Dedifferentiated amniotic fluid mesenchymal stem cell (primary cell): ENCODE measurements around the gene EWSR1.

ENCODE experiments used
- DNase-seq: peaks from one replicate; pipeline ENCODE4 v3.0.0-alpha.2; 2016; ENCODE audit errors: extremely low spot score

The EWSR1 gene

GRCh38 chr22:29302681-29303465, 34.8 kb downstream of the EWSR1 start:
- no peak for DNase-seq

- DNase-seq, result no peak
Measured at GRCh38 chr22:29305836-29306174, 37.7 kb downstream of the EWSR1 start.

- DNase-seq, result peak; percentile 68
Measured at GRCh38 chr22:29306175-29306834, 38.2 kb downstream of the EWSR1 start, which contains the start of gene GAS2L1. GAS2L1 (plus strand) TSS chr22:29306650; CDS start chr22:29308106, 1,456 bp downstream.

- peak; percentile 59 for DNase-seq
Measured at GRCh38 chr22:29306835-29307595, 38.9 kb downstream of the EWSR1 start.

- no peak for DNase-seq
Measured at GRCh38 chr22:29307596-29308147, 39.6 kb downstream of the EWSR1 start.

- DNase-seq, result no peak
Measured at GRCh38 chr22:29308148-29308790, 40.2 kb downstream of the EWSR1 start.

GRCh38 chr22:29308791-29309262, 40.8 kb downstream of the EWSR1 start:
- DNase-seq, result no peak

- no peak for DNase-seq
Measured at GRCh38 chr22:29309332-29310064, 41.4 kb downstream of the EWSR1 start.

GRCh38 chr22:29310065-29310862, 42.2 kb downstream of the EWSR1 start:
- no peak for DNase-seq

- peak; percentile 98 for DNase-seq
Measured at GRCh38 chr22:29310863-29311339, 42.8 kb downstream of the EWSR1 start.

- DNase-seq, result no peak
Measured at GRCh38 chr22:29311464-29312217, 43.6 kb downstream of the EWSR1 start.

- DNase-seq, result no peak
Measured at GRCh38 chr22:29312218-29313125, 44.4 kb downstream of the EWSR1 start.

- no peak for DNase-seq
Measured at GRCh38 chr22:29313126-29313575, 45.1 kb downstream of the EWSR1 start.

- DNase-seq, result no peak
Measured at GRCh38 chr22:29313576-29314466, 45.8 kb downstream of the EWSR1 start.

- no peak for DNase-seq
Measured at GRCh38 chr22:29314537-29315285, 46.6 kb downstream of the EWSR1 start.
